A549 (cell line): ENCODE results near the gene NTRK3.

ENCODE experiments used
- CEBPB ChIP-seq, 2 experiments: fragments of >200 bp in 1 of 2; sonication (Bioruptor Twin) in 1 of 2; formaldehyde crosslinking in 1 of 2; IDR thresholded peaks; 2 replicates each; pipeline ENCODE4 v1.6.1; 2012 to 2016
- CHD2 ChIP-seq: fragments of 150-350 bp; IDR thresholded peaks from 2 replicates; pipeline ENCODE4 v1.6.1; 2014; ENCODE audit warnings: low read length; ENCODE audit not compliant: partially characterized antibody
- CTCF ChIP-seq: fragments of >200 bp; sonication (Bioruptor Twin); formaldehyde crosslinking; IDR thresholded peaks from 3 replicates; pipeline ENCODE4 v1.5.1; 2016
- E2F6 ChIP-seq: IDR thresholded peaks from 2 replicates; pipeline ENCODE4 v1.6.1; 2012; ENCODE audit warnings: low read depth, borderline replicate concordance
- PHF8 ChIP-seq: fragments of 200-600 bp; sonication (generic); IDR thresholded peaks from 2 replicates; pipeline ENCODE4 v1.6.1; 2016; ENCODE audit warnings: low read depth, mild to moderate bottlenecking, antibody characterized with exemption, moderate library complexity, borderline replicate concordance
- POLR2A ChIP-seq: IDR thresholded peaks from 2 replicates; pipeline ENCODE4 v1.6.1; 2012; ENCODE audit warnings: mild to moderate bottlenecking, low read length
- POLR2AphosphoS2 ChIP-seq: conservative IDR thresholded peaks from 2 replicates; pipeline ENCODE4 v1.6.1; 2012; ENCODE audit warnings: low read length, improper control_type of control experiment, inconsistent platforms
- REST ChIP-seq: fragments of 200-600 bp; sonication (generic); IDR thresholded peaks from 2 replicates; pipeline ENCODE4 v1.6.1; 2016; ENCODE audit warnings: antibody characterized with exemption, mild to moderate bottlenecking, moderate library complexity
- SMC3 ChIP-seq: fragments of >200 bp; sonication (Bioruptor Twin); formaldehyde crosslinking; IDR thresholded peaks from 3 replicates; pipeline ENCODE4 v1.6.1; 2018; ENCODE audit warnings: inconsistent platforms
- USF2 ChIP-seq: fragments of 450-650 bp; IDR thresholded peaks from 2 replicates; pipeline ENCODE4 v1.6.1; 2014; ENCODE audit warnings: antibody characterized with exemption

DNA sequence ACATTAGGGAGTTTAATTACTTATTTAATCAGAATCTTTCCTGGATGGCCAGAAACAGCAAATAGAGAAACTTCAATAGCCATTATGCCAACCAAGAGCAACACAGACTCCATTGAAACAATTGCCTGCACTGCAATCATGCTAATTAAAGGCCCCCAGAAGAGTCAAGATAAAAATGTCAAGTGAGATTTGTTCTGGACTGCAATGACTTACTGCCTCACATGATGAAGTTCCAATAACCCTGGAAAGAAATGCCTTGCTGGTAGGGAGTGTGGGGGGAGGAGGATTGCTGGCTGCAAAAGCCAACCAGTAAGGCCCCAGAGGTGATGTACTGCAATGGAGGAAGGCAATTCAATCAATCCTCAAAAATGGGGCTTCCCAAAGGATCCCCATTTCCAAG lies 257.9 kb downstream of the NTRK3 start:
- no peak for TF ChIP-seq CTCF
- no peak for TF ChIP-seq E2F6
- no peak for TF ChIP-seq CEBPB (IDR thresholded peaks at IDR 0.05)
- TF ChIP-seq CHD2 = no peak
- no peak for TF ChIP-seq POLR2AphosphoS2
- no peak for TF ChIP-seq SMC3
- TF ChIP-seq POLR2A = no peak
- no peak for TF ChIP-seq PHF8
- TF ChIP-seq USF2 = no peak
- TF ChIP-seq REST = no peak
